Lower lobe of right lung (tissue), 2 donors: ENCODE results near the gene CELF2. TPM values are rescaled to one million over a fixed set of nuclear protein-coding genes. Genes with fewer than 3 reads are reported as not detected.

Source experiments
- ATAC-seq, 2 donors: fragments of 200-7000 bp; cut with Tn5 transposase; one replicate each; pipeline ENCODE4 v1.9.1; 2020 to 2022; ENCODE audit warnings: mild to moderate bottlenecking in 2 of 2, moderate library complexity in 2 of 2
- DNase-seq: peaks from one replicate; pipeline ENCODE4 v3.0.0-alpha.2; 2020
- H3K27ac ChIP-seq: fragments of 200-600 bp; one replicate; pipeline ENCODE4 v1.8.0; 2022
- H3K27me3 ChIP-seq: fragments of 200-600 bp; one replicate; pipeline ENCODE4 v1.8.0; 2022; ENCODE audit warnings: low read depth
- H3K36me3 ChIP-seq: fragments of 200-600 bp; one replicate; pipeline ENCODE4 v1.8.0; 2022; ENCODE audit warnings: mild to moderate bottlenecking
- H3K4me1 ChIP-seq: fragments of 200-600 bp; one replicate; pipeline ENCODE4 v1.8.0; 2022
- H3K4me3 ChIP-seq: fragments of 200-600 bp; one replicate; pipeline ENCODE4 v1.8.0; 2022; ENCODE audit warnings: mild to moderate bottlenecking
- H3K9me3 ChIP-seq: fragments of 200-600 bp; one replicate; pipeline ENCODE4 v1.8.0; 2022
- intact Hi-C: fragments of 100-400 bp; cut with DNase I; formaldehyde crosslinking; loops from one replicate; pipeline ENCODE4 v1.11.0; 2022
- total RNA-seq: library from RNA; stranded (reverse); fragmentation: NEBNext Ultra II Directional; extraction: Animal tissue kit (Norgen Biotek cat#: 25700); gene quantifications from one replicate; pipeline ENCODE4 v1.2.1, GENCODE V29; 2021
- TF ChIP-seq, protein P1 (sequence below): fragments of 200-600 bp; IDR thresholded peaks from one replicate; pipeline ENCODE4 v1.8.0; 2022; ENCODE audit warnings: antibody characterized with exemption, mild to moderate bottlenecking
- donor health status: DM: no; HTN: yes; CAD: no; lungs with severe emphysema.

The CELF2 gene
- total RNA-seq, 1 donor from 2014 or later, result 106 TPM

DNA sequence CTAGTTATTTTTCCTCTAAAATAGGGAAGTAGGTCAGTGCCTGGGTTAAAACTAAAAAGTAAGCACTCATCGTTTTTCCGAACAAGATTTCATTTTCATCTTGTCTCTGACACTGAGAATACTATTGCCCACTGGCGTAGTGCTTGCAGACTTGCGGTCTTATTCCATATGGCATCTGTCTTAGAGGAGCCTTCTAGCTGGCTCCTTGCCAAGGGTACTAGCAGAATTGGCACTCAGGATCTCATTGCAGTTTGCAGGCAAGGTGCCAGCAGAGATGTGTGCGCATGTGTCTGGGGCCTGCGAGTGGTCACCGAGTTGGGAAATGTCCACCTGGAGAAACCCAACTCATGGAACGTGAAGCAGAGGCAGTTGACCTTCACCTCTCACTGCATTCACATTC, 143.4 kb downstream of the CELF2 start:
- no peak overlapping the region for H3K4me3 ChIP-seq
- DNase-seq (no peak), ATAC-seq (no peak)
- no peaks in the 10 kb centered on the region for H3K9me3 ChIP-seq
- no peaks in the 10 kb centered on the region for H3K27me3 ChIP-seq
- no peaks in the 10 kb centered on the region for H3K36me3 ChIP-seq
- intact Hi-C loops, result no loop called here
- peak overlapping the region; percentile 92 for H3K27ac ChIP-seq
- TF ChIP-seq, protein P1, sequence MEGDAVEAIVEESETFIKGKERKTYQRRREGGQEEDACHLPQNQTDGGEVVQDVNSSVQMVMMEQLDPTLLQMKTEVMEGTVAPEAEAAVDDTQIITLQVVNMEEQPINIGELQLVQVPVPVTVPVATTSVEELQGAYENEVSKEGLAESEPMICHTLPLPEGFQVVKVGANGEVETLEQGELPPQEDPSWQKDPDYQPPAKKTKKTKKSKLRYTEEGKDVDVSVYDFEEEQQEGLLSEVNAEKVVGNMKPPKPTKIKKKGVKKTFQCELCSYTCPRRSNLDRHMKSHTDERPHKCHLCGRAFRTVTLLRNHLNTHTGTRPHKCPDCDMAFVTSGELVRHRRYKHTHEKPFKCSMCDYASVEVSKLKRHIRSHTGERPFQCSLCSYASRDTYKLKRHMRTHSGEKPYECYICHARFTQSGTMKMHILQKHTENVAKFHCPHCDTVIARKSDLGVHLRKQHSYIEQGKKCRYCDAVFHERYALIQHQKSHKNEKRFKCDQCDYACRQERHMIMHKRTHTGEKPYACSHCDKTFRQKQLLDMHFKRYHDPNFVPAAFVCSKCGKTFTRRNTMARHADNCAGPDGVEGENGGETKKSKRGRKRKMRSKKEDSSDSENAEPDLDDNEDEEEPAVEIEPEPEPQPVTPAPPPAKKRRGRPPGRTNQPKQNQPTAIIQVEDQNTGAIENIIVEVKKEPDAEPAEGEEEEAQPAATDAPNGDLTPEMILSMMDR, result no peak
- peaks cover 52% of the 10 kb centered on the region for H3K4me1 ChIP-seq

DNA sequence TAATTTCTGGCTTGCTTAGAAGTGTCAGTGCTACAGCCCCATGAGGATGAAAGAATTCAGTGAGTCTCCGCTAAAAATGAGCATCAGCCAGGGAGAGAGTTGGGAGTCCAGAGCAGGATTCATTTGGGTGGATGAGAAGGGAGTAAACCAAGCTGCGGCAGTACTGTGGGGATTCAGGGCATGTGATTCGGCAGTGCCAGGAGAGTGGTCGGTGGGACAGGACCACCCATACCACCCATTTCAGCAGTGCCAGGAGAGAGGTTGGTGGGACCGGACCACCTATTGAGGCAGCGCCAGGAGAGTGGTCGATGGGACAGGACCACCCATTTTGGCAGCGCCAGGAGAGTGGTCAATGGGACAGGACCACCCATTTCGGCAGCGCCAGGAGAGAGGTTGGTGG, 144.2 kb downstream of the CELF2 start:
- intact Hi-C loops, result no loop called here
- Histone ChIP-seq H3K4me1 (peaks cover 52% of the 10 kb centered on the region), H3K27me3 (no peaks in the 10 kb centered on the region), H3K27ac (peak overlapping the region; percentile 92), H3K4me3 (no peak overlapping the region), H3K9me3 (no peaks in the 10 kb centered on the region), H3K36me3 (no peaks in the 10 kb centered on the region)
- no peak for ATAC-seq
- TF ChIP-seq, protein P1, result no peak
- no peak for DNase-seq

DNA sequence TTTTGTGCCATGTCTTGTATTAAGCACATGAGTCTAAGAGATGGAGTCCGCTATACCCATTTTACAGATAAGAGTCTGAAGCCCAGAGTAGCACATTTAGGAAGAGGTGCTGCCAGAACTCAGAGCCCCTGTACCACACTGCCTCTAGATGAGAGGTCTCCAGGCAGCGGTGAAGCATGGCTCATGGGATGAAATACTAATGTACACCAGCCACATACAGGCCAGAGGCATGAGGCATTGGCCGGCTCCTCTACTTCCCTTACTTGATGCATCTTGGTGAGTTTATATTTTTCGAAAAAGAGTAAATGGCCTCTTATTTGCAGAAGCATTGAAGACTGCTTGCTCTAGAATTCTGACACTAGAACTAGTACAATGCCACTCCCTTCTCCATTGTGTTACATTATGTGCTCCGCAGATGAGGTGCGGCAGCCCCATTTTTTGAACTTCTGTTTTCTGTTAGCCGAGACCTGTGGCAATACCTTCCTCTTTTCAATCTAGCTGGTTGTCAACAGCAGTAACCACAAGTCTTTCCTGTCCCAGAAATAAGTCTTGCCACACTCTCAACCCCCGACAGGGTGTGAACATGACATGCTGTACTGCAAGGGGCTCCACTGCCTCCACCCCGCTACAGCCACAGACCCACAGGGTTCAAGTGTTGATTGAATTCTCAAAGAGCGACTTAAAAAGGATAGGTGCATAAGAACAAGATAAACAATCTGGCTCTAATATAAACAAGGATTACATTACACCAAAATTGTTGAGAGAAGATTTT, 145.3 kb downstream of the CELF2 start:
- H3K4me3 ChIP-seq, result no peak overlapping the region
- H3K27me3 ChIP-seq, result no peaks in the 10 kb centered on the region
- TF ChIP-seq, protein P1, result no peak
- no peaks in the 10 kb centered on the region for H3K9me3 ChIP-seq
- intact Hi-C loops, result no loop called here
- ATAC-seq (peak; percentile 80 to 87), DNase-seq (peak; percentile 82)
- H3K27ac ChIP-seq, result peak overlapping the region; percentile 92
- no peaks in the 10 kb centered on the region for H3K36me3 ChIP-seq
- peaks cover 53% of the 10 kb centered on the region for H3K4me1 ChIP-seq

DNA sequence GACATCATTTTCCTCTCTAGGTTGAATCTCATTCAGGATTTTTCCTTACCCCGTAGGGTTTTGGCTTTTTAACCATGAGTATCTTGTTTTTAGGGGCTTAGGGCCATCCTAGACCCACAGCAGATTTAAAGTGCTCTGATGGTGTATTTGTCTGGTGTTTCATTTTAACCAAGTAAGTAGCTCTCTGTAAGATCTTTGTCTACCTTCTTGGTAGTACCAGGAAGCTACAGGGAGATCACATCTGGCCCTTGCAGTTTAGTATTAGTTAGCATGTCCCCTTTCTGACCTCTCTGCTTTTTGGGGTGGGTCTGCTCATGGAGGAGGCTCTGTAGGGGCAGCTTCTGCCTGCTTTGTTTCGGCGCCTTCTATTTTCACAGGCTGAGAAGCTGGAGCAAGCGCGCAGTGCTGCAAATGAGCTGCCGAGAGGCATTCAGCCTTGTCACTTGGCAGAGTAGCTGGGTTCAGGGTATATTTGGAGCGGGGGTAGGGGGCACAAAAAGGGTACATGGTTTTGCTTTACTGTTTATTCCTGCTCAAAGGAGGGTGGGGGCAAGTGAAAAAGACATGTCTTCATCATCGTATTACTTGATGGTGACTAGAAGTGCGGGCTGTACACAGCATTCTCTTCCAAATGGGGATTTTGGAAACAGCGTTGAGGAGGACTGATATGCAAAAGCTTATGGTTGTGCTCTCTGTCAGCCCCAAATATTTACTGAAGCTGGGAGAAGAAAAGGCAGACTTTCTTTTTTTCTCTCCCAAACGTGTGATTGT, 146.3 kb downstream of the CELF2 start:
- intact Hi-C loops, result no loop called here
- no peaks in the 10 kb centered on the region for H3K36me3 ChIP-seq
- no peaks in the 10 kb centered on the region for H3K27me3 ChIP-seq
- ATAC-seq, result no peak
- H3K27ac ChIP-seq, result peak overlapping the region; percentile 92
- H3K4me3 ChIP-seq, result peak overlapping the region; percentile 72
- peaks cover 62% of the 10 kb centered on the region for H3K4me1 ChIP-seq
- TF ChIP-seq, protein P1, result no peak
- H3K9me3 ChIP-seq, result no peaks in the 10 kb centered on the region
- no peak for DNase-seq

DNA sequence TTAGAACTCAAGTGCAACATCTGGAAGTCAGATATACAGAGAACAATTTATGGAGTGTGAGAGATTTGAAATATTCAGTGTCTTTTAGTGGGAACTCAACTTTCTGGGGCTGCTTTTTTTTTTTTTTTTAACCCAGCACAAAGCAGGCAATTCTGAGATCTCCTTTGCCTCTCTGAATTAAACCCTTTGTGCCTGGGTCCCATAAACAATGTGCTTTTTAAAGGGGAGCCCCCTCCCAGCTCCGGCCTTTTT, 146.8 kb downstream of the CELF2 start:
- TF ChIP-seq, protein P1, result no peak
- intact Hi-C loops, result no loop called here
- Histone ChIP-seq H3K4me1 (peaks cover 67% of the 10 kb centered on the region), H3K27ac (peak overlapping the region; percentile 92), H3K4me3 (peak overlapping the region; percentile 72), H3K36me3 (no peaks in the 10 kb centered on the region), H3K9me3 (no peaks in the 10 kb centered on the region), H3K27me3 (no peaks in the 10 kb centered on the region)
- ATAC-seq (no peak), DNase-seq (no peak)
